ENCODE data around the gene CACNG7.
"Not testable (repeated sequence)": the region's sequence is repeated elsewhere in the genome, so short reads cannot be mapped to it uniquely, and the experiment has no call there.

GRCh38 chr19:53869805-53870484 lies 39.1 kb upstream of the CACNG7 start:
- not testable (repeated sequence) for TF ChIP-seq CTCF (IDR thresholded peaks at IDR 0.05; ENCODE audit: extremely low read depth in 1 of 2, insufficient read depth in 1 of 2, low read depth in 1 of 2, low read length in 2 of 2); POLR2AphosphoS5 (IDR thresholded peaks at IDR 0.05; ENCODE audit: insufficient read depth, low read depth, low read length); POLR2A (IDR thresholded peaks at IDR 0.05; ENCODE audit: low read depth, low read length); MAX (IDR thresholded peaks at IDR 0.05; ENCODE audit: insufficient read depth, insufficient read length); EZH2 (IDR thresholded peaks at IDR 0.05; ENCODE audit: borderline replicate concordance, low read depth, low read length, severe bottlenecking); JUN (IDR thresholded peaks at IDR 0.05; ENCODE audit: borderline replicate concordance, insufficient read depth, insufficient read length, low read depth); MYC (IDR thresholded peaks at IDR 0.05; ENCODE audit: low read depth, low read length); FOS (IDR thresholded peaks at IDR 0.05; ENCODE audit: borderline replicate concordance, insufficient read depth, low read length); GATA2 (IDR thresholded peaks at IDR 0.05; ENCODE audit: insufficient read depth, insufficient read length, low read depth, low read length)

All from endothelial cell of umbilical vein (primary cell).